Epithelial cell of proximal tubule (primary cell): ENCODE data around the gene ZFP36L1. TPM values are rescaled to one million over a fixed set of nuclear protein-coding genes. Genes with fewer than 3 reads are reported as not detected.
A peak's percentile ranks its signal among the peaks of the same experiment; 100 is the strongest.

Experiments used
- DNase-seq: peaks from one replicate; pipeline ENCODE4 v3.0.0-alpha.2; 2011; ENCODE audit warnings: low read depth
- H3K4me3 ChIP-seq: 2 replicates; pipeline ENCODE4 v1.5.1; 2011; ENCODE audit warnings: low read depth, mild to moderate bottlenecking, low read length
- total RNA-seq: library from RNA; depleted of rRNA; stranded (reverse); fragments of >200 nt; gene quantifications from 2 replicates; pipeline ENCODE4 v1.2.3, GENCODE V29; 2015
- TF ChIP-seq, protein P1 (sequence below): conservative IDR thresholded peaks from 2 replicates; pipeline ENCODE4 v1.5.1; 2012; ENCODE audit warnings: low read depth, mild to moderate bottlenecking, low read length

The ZFP36L1 gene
- total RNA-seq, 1 donor from 2014 or later = 142 TPM

DNA sequence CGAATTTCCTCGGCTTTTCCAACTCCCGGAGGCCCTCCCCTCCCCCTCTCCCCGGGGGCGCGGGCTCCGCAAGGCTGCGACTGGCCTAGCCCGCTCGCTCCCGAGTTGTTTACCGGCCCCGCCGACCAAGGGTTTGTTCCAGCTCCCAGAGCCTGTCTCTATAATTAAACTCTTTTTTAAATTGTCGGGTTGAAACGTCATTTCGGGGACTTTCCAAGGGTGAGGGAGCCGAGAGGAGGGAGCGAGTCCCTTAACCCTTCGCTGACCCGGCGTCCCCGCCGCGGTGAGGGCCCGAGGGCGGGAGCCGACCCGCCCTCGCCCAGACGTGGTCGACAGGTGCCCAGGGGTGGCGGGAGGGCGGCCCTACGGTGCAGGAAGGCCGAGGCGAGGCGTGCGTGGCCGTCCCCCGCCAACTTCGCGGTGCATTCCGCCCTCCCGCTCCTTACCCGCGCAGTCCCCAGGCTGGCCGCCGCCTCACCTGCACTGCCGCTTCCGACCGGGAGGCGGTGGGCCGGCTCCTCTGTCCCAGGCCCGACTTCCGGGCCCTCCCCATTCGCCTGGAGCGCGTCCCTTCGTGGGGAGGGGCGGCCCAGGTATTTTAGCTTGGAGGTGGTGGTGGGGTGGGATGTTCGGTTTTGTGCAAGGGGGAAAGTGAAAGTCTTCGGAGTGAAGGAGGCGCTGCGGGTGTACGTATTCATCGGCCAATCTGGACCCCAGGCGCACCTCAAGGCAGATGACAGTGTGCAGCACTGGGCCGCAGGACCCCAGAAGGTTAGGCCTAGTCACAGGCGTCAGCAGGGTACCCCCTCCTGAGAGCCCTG is 2.9 kb upstream of the ZFP36L1 start:
- H3K4me3 ChIP-seq = peak overlapping the region; percentile 99
- DNase-seq = no peak
- TF ChIP-seq, protein P1, sequence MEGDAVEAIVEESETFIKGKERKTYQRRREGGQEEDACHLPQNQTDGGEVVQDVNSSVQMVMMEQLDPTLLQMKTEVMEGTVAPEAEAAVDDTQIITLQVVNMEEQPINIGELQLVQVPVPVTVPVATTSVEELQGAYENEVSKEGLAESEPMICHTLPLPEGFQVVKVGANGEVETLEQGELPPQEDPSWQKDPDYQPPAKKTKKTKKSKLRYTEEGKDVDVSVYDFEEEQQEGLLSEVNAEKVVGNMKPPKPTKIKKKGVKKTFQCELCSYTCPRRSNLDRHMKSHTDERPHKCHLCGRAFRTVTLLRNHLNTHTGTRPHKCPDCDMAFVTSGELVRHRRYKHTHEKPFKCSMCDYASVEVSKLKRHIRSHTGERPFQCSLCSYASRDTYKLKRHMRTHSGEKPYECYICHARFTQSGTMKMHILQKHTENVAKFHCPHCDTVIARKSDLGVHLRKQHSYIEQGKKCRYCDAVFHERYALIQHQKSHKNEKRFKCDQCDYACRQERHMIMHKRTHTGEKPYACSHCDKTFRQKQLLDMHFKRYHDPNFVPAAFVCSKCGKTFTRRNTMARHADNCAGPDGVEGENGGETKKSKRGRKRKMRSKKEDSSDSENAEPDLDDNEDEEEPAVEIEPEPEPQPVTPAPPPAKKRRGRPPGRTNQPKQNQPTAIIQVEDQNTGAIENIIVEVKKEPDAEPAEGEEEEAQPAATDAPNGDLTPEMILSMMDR = peak; percentile 61

DNA sequence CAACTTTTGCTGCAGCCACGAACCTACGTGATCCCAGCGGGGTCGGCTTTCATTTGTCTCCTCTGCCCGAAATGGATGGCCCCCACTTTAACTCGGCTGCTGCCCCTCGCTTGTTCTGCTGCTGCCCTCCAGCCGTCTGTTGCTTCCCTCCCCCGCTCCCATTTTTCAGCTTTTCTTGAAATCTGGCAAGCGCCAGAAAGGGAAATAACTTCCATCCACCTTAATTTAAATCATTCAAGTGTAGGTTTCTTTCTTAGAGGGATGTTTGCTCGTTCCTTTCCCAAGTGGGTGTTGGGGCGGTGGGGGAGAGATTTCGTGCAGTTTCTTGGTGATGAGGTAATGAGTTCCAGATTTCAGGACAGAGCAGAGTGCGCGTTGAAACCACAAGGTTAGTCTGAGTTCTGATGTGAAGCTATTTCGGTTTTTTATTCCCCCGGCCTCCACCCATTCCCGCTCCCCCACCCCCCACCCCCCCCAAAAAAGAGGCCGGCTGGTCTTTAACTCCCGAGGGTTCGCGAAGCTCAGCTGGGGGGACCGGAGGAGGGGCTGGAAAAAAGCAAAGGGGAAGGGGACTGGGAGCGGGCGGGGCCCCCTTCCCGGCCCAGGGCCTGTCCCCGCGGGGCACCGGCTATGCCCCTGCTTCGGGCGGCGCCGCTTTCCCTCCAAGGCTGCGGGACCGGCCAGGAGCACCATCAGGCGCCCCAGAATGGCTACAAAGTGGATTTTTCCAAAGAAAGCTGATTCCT is 2.2 kb upstream of the ZFP36L1 start:
- no peak for DNase-seq
- TF ChIP-seq, protein P1 = no peak

DNA sequence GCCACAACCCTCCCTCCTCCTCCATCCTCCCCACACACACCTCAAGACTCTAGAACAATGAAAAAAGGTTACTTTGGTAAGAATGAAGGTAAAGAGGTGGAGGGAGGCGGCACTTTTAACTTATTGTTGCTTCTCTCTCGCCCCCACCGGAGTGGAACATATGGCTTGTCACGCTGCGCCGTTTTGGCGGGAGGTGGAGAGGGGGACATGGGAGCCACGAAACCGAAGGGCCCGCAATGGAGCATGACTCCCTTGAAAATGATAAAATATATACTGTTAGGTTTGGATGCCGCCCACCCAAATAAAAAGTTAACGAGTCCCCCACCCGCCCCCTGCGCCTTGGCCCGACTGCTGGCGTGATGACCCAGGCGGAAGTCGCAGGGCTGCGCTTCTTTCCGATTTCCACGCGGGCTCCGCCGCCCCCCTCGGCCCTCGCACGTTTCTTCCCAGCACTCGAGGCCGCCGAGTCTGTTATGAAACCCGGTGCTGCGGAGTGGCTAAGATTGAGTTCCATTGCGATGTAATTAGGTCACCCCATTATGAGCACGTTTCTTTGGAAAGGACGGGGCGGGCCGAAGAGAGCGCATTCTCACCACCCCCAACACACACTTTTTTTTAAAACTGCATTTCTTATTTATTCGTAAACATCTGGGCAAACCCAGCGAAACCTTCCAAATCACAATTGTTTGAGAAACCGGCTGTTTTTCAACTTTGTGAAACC is 1.4 kb upstream of the ZFP36L1 start:
- TF ChIP-seq, protein P1 = no peak
- no peak for DNase-seq
- peak overlapping the region; percentile 99 for H3K4me3 ChIP-seq

More for the DNA sequence above, 2.2 kb upstream of the ZFP36L1 start:
- H3K4me3 ChIP-seq = peak overlapping the region; percentile 99

DNA sequence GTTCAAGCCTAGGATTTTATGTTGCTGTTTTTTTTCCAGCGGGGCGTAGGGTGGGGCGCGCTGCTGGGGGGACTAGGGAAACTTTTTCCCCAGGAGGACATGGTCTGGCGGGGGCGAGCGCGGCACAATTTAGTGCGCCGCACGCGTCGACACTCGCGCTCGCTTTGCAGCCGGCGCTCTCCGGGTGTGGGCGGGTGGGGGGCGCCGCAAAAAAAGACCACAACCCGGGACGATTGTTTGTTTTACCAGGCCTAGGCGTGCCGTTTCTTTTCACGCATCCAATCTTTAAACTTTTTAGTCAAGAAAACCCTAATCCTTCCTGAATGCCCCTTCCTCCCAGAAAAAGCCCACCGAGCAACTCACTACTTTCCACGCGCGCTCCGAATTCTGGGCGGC is 865 bp upstream of the ZFP36L1 start:
- DNase-seq = no peak

DNA sequence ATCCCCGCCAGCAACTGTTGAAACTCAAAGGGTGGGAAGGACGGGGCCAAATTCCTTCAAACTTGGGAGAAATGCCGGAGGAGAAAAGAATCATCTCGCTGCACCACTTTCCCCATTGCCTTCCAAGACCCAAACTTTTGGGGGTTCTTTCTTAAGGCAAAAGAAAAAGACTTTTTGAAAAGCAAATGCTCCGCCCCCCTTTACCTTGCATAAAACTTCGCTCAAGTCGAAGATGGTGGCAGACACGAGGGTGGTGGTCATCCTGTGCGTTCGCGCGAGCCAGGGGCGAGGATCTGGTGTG is 239 bp downstream of the ZFP36L1 start:
- TF ChIP-seq, protein P1 = no peak
- H3K4me3 ChIP-seq = peak overlapping the region; percentile 99
- DNase-seq = no peak

More for the DNA sequence above, 865 bp upstream of the ZFP36L1 start:
- TF ChIP-seq, protein P1 = no peak
- H3K4me3 ChIP-seq = peak overlapping the region; percentile 99

DNA sequence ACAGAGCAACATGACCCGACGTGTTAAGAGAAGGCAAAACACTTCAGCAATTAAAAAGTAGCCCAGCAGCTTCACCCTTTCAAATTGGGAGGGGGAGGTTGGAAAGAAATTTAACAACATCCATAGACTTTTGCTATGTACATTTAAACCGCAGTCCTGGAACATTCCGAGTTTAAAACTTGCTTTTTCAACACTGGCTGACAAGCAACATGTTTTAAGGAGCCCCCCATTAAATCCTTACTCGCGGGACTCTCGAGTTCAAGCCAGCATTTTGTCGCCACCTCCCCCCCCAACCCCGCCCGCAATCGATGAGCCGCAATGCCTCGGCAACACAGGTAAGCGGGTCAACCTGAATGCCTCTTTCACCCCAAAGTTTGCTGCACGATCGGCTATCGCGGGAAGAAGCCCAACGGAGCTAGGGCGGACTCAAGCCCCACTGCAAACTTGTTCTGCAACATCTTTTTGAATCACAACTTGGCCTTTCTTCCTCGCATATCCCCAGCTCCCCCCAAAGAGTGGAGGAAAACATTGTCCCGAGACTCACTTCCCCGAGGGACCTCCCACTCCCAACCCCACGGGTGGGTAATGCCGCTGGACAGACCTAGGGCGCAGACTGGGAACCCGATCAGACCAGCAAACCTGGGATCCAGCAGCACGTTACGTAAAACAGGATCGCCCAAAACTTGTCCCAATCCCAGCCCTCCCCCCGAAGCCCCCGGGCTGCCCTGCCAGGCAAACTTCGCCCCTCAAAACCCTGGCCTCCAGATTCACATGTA is 777 bp downstream of the ZFP36L1 start:
- peak overlapping the region; percentile 99 for H3K4me3 ChIP-seq
- DNase-seq = no peak
- TF ChIP-seq, protein P1 = no peak
